IMR-90 (cell line): ENCODE measurements around the gene C20orf173.

Experiments used
- BHLHE40 ChIP-seq: fragments of 150-350 bp; IDR thresholded peaks from 2 replicates; pipeline ENCODE4 v1.6.1; 2016; ENCODE audit warnings: mild to moderate bottlenecking, low read depth, low read length
- CTCF ChIP-seq: conservative IDR thresholded peaks from 2 replicates; pipeline ENCODE4 v1.5.1; 2012; ENCODE audit warnings: mild to moderate bottlenecking, low read depth, low read length, improper control_type of control experiment
- POLR2A ChIP-seq: IDR thresholded peaks from 2 replicates; pipeline ENCODE4 v1.6.1; 2012; ENCODE audit warnings: mild to moderate bottlenecking, low read depth, low read length
- SMC3 ChIP-seq: fragments of 150-350 bp; IDR thresholded peaks from 2 replicates; pipeline ENCODE4 v1.6.1; 2016; ENCODE audit warnings: low read depth, mild to moderate bottlenecking, antibody characterized with exemption, low read length, moderate library complexity
- USF2 ChIP-seq: fragments of 150-350 bp; IDR thresholded peaks from 2 replicates; pipeline ENCODE4 v1.6.1; 2017; ENCODE audit warnings: mild to moderate bottlenecking, antibody characterized with exemption, low read length, low read depth

GRCh38 chr20:35518955-35519354 lies 10.5 kb downstream of the C20orf173 start:
- no peak for TF ChIP-seq CTCF
- TF ChIP-seq BHLHE40 = no peak
- TF ChIP-seq POLR2A = no peak
- TF ChIP-seq SMC3 = no peak
- TF ChIP-seq USF2 = no peak
